Ishikawa (cell line): ENCODE results near the gene RAP1GAP2.

Experiments
- CEBPB ChIP-seq: IDR thresholded peaks from 2 replicates; pipeline ENCODE4 v1.6.1; 2012
- CREB1 ChIP-seq: IDR thresholded peaks from 2 replicates; pipeline ENCODE4 v1.6.1; 2012; ENCODE audit warnings: low read depth
- EGR1 ChIP-seq: IDR thresholded peaks from 2 replicates; pipeline ENCODE4 v1.6.1; 2012
- EP300 ChIP-seq: IDR thresholded peaks from 2 replicates; pipeline ENCODE4 v1.6.1; 2012; ENCODE audit warnings: borderline replicate concordance
- FOXM1 ChIP-seq: IDR thresholded peaks from 2 replicates; pipeline ENCODE4 v1.6.1; 2012; ENCODE audit warnings: low read depth, borderline replicate concordance
- MAX ChIP-seq: IDR thresholded peaks from 2 replicates; pipeline ENCODE4 v1.6.1; 2012
- NFIC ChIP-seq: IDR thresholded peaks from 2 replicates; pipeline ENCODE4 v1.6.1; 2012
- RAD21 ChIP-seq: IDR thresholded peaks from 2 replicates; pipeline ENCODE4 v1.6.1; 2012; ENCODE audit warnings: low read depth
- REST ChIP-seq: IDR thresholded peaks from 2 replicates; pipeline ENCODE4 v1.6.1; 2012; ENCODE audit warnings: low read depth, mild to moderate bottlenecking
- TAF1 ChIP-seq: IDR thresholded peaks from 2 replicates; pipeline ENCODE4 v1.6.1; 2012; ENCODE audit warnings: low read depth, mild to moderate bottlenecking
- TCF12 ChIP-seq: IDR thresholded peaks from 2 replicates; pipeline ENCODE4 v1.6.1; 2012; ENCODE audit warnings: low read depth
- TEAD4 ChIP-seq: IDR thresholded peaks from 2 replicates; pipeline ENCODE4 v1.6.1; 2012
- USF1 ChIP-seq: IDR thresholded peaks from 2 replicates; pipeline ENCODE4 v1.6.1; 2012
- YY1 ChIP-seq: IDR thresholded peaks from 2 replicates; pipeline ENCODE4 v1.6.1; 2012; ENCODE audit warnings: low read depth
- ZBTB7A ChIP-seq: IDR thresholded peaks from 2 replicates; pipeline ENCODE4 v1.6.1; 2012; ENCODE audit warnings: low read depth

The RAP1GAP2 gene

DNA sequence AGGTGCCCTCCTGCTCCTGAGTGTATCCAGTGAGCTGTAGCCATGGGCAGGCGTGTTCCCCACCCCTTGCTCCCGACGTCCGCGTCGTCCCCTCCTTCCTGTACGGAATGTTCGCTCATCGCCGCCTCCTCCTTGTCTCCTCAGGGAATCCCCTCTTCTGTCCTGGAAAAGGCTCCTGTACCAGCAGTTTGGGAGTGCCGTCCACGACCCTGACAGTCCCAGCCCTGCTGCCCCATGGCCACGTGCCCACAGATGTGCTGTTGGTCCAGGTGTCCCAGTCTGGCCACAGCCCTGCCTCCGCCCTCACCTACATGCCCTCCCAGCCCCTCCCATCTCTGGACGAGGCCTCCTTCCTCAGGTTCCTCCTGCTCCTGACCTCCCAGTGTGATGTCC, 237.0 kb downstream of the RAP1GAP2 start:
- no peak for TF ChIP-seq MAX
- TF ChIP-seq RAD21 = no peak
- TF ChIP-seq CEBPB = no peak
- TF ChIP-seq EGR1 = no peak
- no peak for TF ChIP-seq TEAD4
- TF ChIP-seq REST = no peak

DNA sequence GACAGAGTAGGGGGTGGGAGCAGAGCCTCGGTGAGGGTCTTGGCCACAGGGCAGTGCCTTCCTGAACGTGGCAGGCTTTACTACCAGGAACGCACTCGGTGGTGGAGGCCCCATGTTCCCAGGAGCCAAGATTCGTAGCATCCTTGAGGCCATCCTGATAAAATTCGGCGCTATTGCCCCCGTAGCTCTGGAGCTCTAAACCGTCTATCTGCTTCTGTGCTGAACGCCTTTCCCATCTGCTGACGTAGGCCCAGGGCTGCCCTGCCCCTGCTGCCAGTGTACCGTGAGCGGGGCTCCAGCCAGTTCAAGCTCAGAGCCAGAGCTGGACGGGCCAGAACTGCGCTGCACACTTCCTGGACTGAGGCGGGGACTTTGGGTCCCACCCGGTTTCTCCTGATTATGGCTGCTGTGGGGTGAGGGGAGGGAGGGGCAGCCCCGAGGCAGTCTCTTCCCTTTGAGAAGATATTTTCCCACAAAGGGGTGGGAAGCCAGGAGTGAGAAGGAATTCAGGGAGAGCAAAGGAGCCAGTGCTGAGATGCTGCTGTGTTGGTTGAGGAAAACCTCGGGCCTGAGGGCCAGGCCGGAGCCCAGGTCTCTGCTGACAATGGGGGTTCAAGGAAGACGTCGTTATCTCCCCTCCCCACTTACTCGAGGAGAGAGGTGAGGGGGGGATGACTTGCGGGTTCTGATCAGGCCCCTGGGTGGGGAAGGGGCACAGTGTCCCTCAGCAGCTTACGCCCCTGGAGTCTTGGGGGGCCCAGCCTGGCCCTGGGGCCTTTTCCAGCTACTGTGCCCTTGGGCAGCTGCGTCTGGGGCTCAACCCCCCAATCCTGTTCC, 237.7 kb downstream of the RAP1GAP2 start:
- TF ChIP-seq USF1 (no peak), CEBPB (no peak), REST (no peak)

DNA sequence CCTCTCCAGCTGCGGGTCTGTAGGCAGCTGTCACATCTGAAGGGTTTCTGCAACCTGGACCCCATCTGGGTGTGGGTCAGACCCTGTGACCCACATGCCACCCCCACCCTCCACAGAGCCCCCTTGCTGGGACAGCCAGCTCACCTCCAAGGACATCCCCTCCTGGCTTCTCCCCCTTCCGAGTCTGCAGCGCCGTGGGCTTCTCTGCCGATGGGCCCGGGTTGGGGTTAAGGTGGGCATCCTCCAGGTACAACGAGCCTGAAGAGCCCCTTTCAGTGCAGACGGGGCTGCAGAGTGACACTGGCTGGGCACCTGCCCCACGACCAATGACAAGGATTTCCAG, 238.3 kb downstream of the RAP1GAP2 start:
- TF ChIP-seq TCF12 (no peak), FOXM1 (no peak), MAX (no peak), EGR1 (no peak), REST (no peak), YY1 (no peak), NFIC (no peak)

DNA sequence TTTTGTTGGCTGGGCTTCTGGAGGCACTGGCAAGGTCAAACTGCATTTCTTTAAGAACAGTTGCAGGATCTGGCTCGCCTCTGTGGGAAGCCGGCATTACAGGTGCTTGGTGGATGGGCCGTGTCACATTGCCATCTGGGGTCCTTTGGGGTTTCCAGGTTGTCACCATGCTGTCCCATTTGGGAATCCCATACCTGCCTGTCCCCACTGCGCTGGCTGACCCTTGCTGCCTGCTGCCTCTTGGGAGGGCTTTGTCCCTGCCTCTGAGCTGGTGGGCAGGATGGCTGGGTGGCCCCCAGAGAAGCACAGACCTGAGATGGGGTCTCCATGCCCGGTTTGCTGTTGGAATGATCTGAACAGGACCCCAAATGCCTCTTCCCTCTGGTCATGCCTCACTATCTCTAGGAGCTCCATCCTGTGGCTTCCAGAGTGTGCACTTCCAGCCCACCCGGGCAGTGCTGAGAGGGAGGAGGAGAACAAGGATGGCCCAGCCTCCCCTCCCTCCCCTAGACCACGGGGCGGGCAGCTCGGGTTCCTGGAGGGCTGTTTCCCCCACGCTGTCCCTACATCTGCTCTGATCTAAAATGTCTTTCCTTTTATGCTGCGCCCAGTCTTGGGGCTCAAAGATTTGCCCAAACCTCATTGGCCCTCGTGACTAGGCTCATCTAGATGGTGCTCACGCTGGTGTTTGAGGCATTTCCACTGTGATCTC, 239.2 kb downstream of the RAP1GAP2 start:
- TF ChIP-seq NFIC (no peak), CEBPB (no peak), MAX (no peak), EGR1 (no peak), TCF12 (no peak)

DNA sequence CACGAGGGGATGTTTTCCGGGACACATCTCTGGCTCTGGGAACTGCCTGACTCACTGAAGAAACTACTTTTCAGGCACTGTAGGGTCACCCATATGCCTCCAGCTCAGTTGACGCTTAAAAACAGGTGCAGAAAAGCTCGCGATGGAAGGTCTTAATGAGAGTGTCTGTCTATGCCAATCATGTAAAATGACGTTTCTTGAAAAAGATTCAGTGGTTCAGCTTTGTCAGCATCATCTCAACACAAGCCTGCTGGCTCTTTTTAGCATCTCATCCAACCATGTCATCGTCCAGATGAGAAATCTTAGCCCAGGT, 239.7 kb downstream of the RAP1GAP2 start:
- TF ChIP-seq EP300 (no peak), YY1 (no peak), MAX (no peak), USF1 (no peak), TCF12 (no peak), ZBTB7A (no peak), CREB1 (no peak), REST (no peak), EGR1 (no peak), NFIC (no peak), CEBPB (no peak), TAF1 (no peak)
